Measurements from ENCODE around the gene SALL3. TPM values are rescaled to one million over a fixed set of nuclear protein-coding genes. Genes with fewer than 3 reads are reported as not detected.

SALL3 gene
- total and polyA plus RNA-seq, 2 of the 8 experiments (the other 6 are each of a cell fraction or from before 2014, with no cell fraction given): 10.5 to 46.4 TPM

- no peak for TF ChIP-seq CHD7 (IDR thresholded peaks at IDR 0.05; ENCODE audit: insufficient replicate concordance, low read length)
- no peak for TF ChIP-seq MAFK (IDR thresholded peaks at IDR 0.05; ENCODE audit: low read depth, low read length)
- no peak for TF ChIP-seq GABPA (IDR thresholded peaks at IDR 0.05; ENCODE audit: borderline replicate concordance, insufficient read depth, low read length)
- TF ChIP-seq JUN (IDR thresholded peaks at IDR 0.05; ENCODE audit: low read depth, low read length): no peak
- TF ChIP-seq TCF12 (IDR thresholded peaks at IDR 0.05; ENCODE audit: low read depth, low read length): no peak
- no peak for TF ChIP-seq FOSL1 (IDR thresholded peaks at IDR 0.05; ENCODE audit: insufficient read depth, low read depth, low read length)
- no peak for TF ChIP-seq SIX5 (IDR thresholded peaks at IDR 0.05; ENCODE audit: low read depth, low read length)
- no peak for TF ChIP-seq RFX5 (IDR thresholded peaks at IDR 0.05; ENCODE audit: borderline replicate concordance, low read depth, low read length)
- TF ChIP-seq TBP (IDR thresholded peaks at IDR 0.05; ENCODE audit: low read depth, low read length): no peak
- TF ChIP-seq TEAD4 (IDR thresholded peaks at IDR 0.05; ENCODE audit: low read depth, low read length): no peak
- TF ChIP-seq ATF2 (IDR thresholded peaks at IDR 0.05; ENCODE audit: low read length): no peak
Observed at GRCh38 chr18:79013869-79014268, 34.3 kb downstream of the SALL3 start (continued).

Measured in H1 (cell line).